Brain microvascular endothelial cell (primary cell): ENCODE data around the gene ZNF646.

ENCODE experiments used
- DNase-seq: peaks from one replicate; pipeline ENCODE4 v3.0.0-alpha.2; 2020
- H3K27ac ChIP-seq: fragments of 250-450 bp; sonication (Bioruptor Pico); 2 replicates; pipeline ENCODE4 v1.5.1; 2020; ENCODE audit warnings: mild to moderate bottlenecking, moderate library complexity
- H3K27me3 ChIP-seq: fragments of 250-450 bp; sonication (Bioruptor Pico); replicated peaks from 2 replicates; pipeline ENCODE4 v1.5.1; 2020; ENCODE audit warnings: mild to moderate bottlenecking
- H3K36me3 ChIP-seq: fragments of 250-450 bp; sonication (Bioruptor Pico); replicated peaks from 2 replicates; pipeline ENCODE4 v1.5.1; 2020; ENCODE audit warnings: mild to moderate bottlenecking
- H3K4me3 ChIP-seq: 2 replicates; pipeline ENCODE4 v1.5.1; 2011; ENCODE audit warnings: low read depth, mild to moderate bottlenecking, control low read depth, low read length, moderate library complexity
- CTCF ChIP-seq: IDR thresholded peaks from 2 replicates; pipeline ENCODE4 v1.5.1; 2011; ENCODE audit warnings: low read depth, mild to moderate bottlenecking, moderate library complexity, low read length, control low read depth, inconsistent platforms; ENCODE audit errors: missing control alignments
- in situ Hi-C: cut with HindIII; loops from 2 replicates; pipeline ENCODE4 v1.10.0; 2017; ENCODE audit warnings: low sequenced_read_pairs, low pct_ligation_motif_present

The ZNF646 gene

GRCh38 chr16:31032736-31033708, 41.2 kb upstream of the ZNF646 start, which contains the start of gene STX4:
STX4 (plus strand) TSS chr16:31033558; CDS start chr16:31033806, 248 bp downstream.
- in situ Hi-C loops = no loop called here
- H3K4me3 ChIP-seq = peak within 1 kb of the TSS; percentile 99
- H3K27ac ChIP-seq = peak within 1 kb of the TSS; percentile 87
- no peaks in the 10 kb centered on the region for H3K27me3 ChIP-seq
- DNase-seq = peak; percentile 97
- H3K36me3 ChIP-seq = peaks cover 15% of the 10 kb centered on the region
- TF ChIP-seq CTCF = no peak

GRCh38 chr16:31033709-31034492, 40.3 kb upstream of the ZNF646 start:
- peak overlapping the region; percentile 99 for H3K4me3 ChIP-seq
- no peaks in the 10 kb centered on the region for H3K27me3 ChIP-seq
- peak overlapping the region; percentile 87 for H3K27ac ChIP-seq
- H3K36me3 ChIP-seq = peaks cover 23% of the 10 kb centered on the region
- DNase-seq = peak; percentile 72
- in situ Hi-C loops = no loop called here
- no peak for TF ChIP-seq CTCF

GRCh38 chr16:31036691-31037090, 37.5 kb upstream of the ZNF646 start:
- no peak for DNase-seq
- TF ChIP-seq CTCF = no peak
- H3K36me3 ChIP-seq = peaks cover 43% of the 10 kb centered on the region
- H3K27ac ChIP-seq = no peak overlapping the region
- H3K4me3 ChIP-seq = no peak overlapping the region
- in situ Hi-C loops = no loop called here
- no peaks in the 10 kb centered on the region for H3K27me3 ChIP-seq

GRCh38 chr16:31038993-31039392, 35.2 kb upstream of the ZNF646 start:
- Histone ChIP-seq H3K36me3 (peaks cover 44% of the 10 kb centered on the region), H3K27ac (no peak overlapping the region), H3K4me3 (no peak overlapping the region), H3K27me3 (no peaks in the 10 kb centered on the region)
- in situ Hi-C loops = no loop called here
- no peak for DNase-seq
- no peak for TF ChIP-seq CTCF

- no peak overlapping the region for H3K27ac ChIP-seq
- no peaks in the 10 kb centered on the region for H3K27me3 ChIP-seq
- H3K4me3 ChIP-seq = no peak overlapping the region
- DNase-seq = no peak
- TF ChIP-seq CTCF = no peak
- peaks cover 31% of the 10 kb centered on the region for H3K36me3 ChIP-seq
- in situ Hi-C loops = no loop called here
These were observed 31.4 kb upstream of the ZNF646 start for GRCh38 chr16:31042866-31043265.
